KMS-11 (cell line): Measurements from ENCODE around the gene ADGRF4.

Experiments used
- H2AFZ ChIP-seq: fragments of 200-600 bp; sonication (generic); 2 replicates; pipeline ENCODE4 v1.6.1; 2016; ENCODE audit warnings: antibody characterized with exemption, mixed run types, low read depth
- H3K27ac ChIP-seq: fragments of 200-600 bp; sonication (generic); 2 replicates; pipeline ENCODE4 v1.6.1; 2016; ENCODE audit warnings: mild to moderate bottlenecking, mixed run types
- H3K27me3 ChIP-seq: fragments of 200-600 bp; sonication (generic); 2 replicates; pipeline ENCODE4 v1.6.1; 2017; ENCODE audit warnings: mild to moderate bottlenecking, low read depth, mixed run types, moderate library complexity; ENCODE audit not compliant: insufficient read depth
- H3K36me3 ChIP-seq: fragments of 200-600 bp; sonication (generic); 2 replicates; pipeline ENCODE4 v1.6.1; 2017; ENCODE audit warnings: mild to moderate bottlenecking, mixed run types; ENCODE audit not compliant: insufficient read depth
- H3K4me1 ChIP-seq: fragments of 200-600 bp; sonication (generic); 2 replicates; pipeline ENCODE4 v1.6.1; 2016; ENCODE audit warnings: mild to moderate bottlenecking, low read depth, mixed run types; ENCODE audit not compliant: poor library complexity, severe bottlenecking
- H3K4me2 ChIP-seq: fragments of 200-600 bp; sonication (generic); 2 replicates; pipeline ENCODE4 v1.7.0; 2016; ENCODE audit warnings: mild to moderate bottlenecking, mixed run types
- H3K4me3 ChIP-seq: fragments of 200-600 bp; sonication (generic); IDR thresholded peaks from 2 replicates; pipeline ENCODE4 v1.6.1; 2017; ENCODE audit warnings: low read depth, low read length, mixed read lengths; ENCODE audit not compliant: insufficient read depth
- H3K79me2 ChIP-seq: fragments of 200-600 bp; sonication (generic); 2 replicates; pipeline ENCODE4 v1.6.1; 2016; ENCODE audit warnings: low read depth, mixed run types; ENCODE audit not compliant: insufficient read depth
- H3K9ac ChIP-seq: fragments of 200-600 bp; sonication (generic); 2 replicates; pipeline ENCODE4 v1.6.1; 2016; ENCODE audit warnings: mild to moderate bottlenecking, mixed run types
- H4K20me1 ChIP-seq: fragments of 200-600 bp; sonication (generic); 2 replicates; pipeline ENCODE4 v1.6.1; 2016; ENCODE audit warnings: mild to moderate bottlenecking, mixed run types; ENCODE audit not compliant: insufficient read depth
- CTCF ChIP-seq: fragments of 200-600 bp; sonication (generic); conservative IDR thresholded peaks from 2 replicates; pipeline ENCODE4 v1.6.1; 2017; ENCODE audit warnings: low read depth, mild to moderate bottlenecking, antibody characterized with exemption, low read length, moderate library complexity, mixed read lengths

ADGRF4 gene

GRCh38 chr6:47736083-47736700 lies 37.8 kb downstream of the ADGRF4 start:
- H3K4me3 ChIP-seq: no peak overlapping the region
- no peaks in the 10 kb centered on the region for H3K36me3 ChIP-seq
- H3K4me2 ChIP-seq: no peak overlapping the region
- no peaks in the 10 kb centered on the region for H4K20me1 ChIP-seq
- H2AFZ ChIP-seq: no peak overlapping the region
- no peak overlapping the region for H3K27ac ChIP-seq
- H3K27me3 ChIP-seq: no peaks in the 10 kb centered on the region
- no peaks in the 10 kb centered on the region for H3K79me2 ChIP-seq
- no peaks in the 10 kb centered on the region for H3K4me1 ChIP-seq
- TF ChIP-seq CTCF: no peak
- H3K9ac ChIP-seq: no peak overlapping the region

- Histone ChIP-seq H3K79me2 (no peaks in the 10 kb centered on the region), H3K27me3 (no peaks in the 10 kb centered on the region), H4K20me1 (no peaks in the 10 kb centered on the region), H3K27ac (no peak overlapping the region), H3K4me1 (no peaks in the 10 kb centered on the region), H2AFZ (no peak overlapping the region), H3K36me3 (no peaks in the 10 kb centered on the region), H3K4me2 (no peak overlapping the region), H3K9ac (no peak overlapping the region), H3K4me3 (no peak overlapping the region)
- TF ChIP-seq CTCF: no peak
Measured at GRCh38 chr6:47737406-47737805, 39.0 kb downstream of the ADGRF4 start.

- H2AFZ ChIP-seq: no peak overlapping the region
- H3K4me1 ChIP-seq: no peaks in the 10 kb centered on the region
- TF ChIP-seq CTCF: no peak
- no peaks in the 10 kb centered on the region for H4K20me1 ChIP-seq
- H3K79me2 ChIP-seq: no peaks in the 10 kb centered on the region
- no peak overlapping the region for H3K27ac ChIP-seq
- H3K36me3 ChIP-seq: no peaks in the 10 kb centered on the region
- no peak overlapping the region for H3K4me2 ChIP-seq
- H3K4me3 ChIP-seq: no peak overlapping the region
- no peaks in the 10 kb centered on the region for H3K27me3 ChIP-seq
- no peak overlapping the region for H3K9ac ChIP-seq
Measured at GRCh38 chr6:47740714-47741113, 42.3 kb downstream of the ADGRF4 start.

GRCh38 chr6:47741807-47742206 lies 43.4 kb downstream of the ADGRF4 start:
- Histone ChIP-seq H4K20me1 (no peaks in the 10 kb centered on the region), H3K4me2 (no peak overlapping the region), H3K27me3 (no peaks in the 10 kb centered on the region), H3K9ac (no peak overlapping the region), H3K79me2 (no peaks in the 10 kb centered on the region), H3K4me3 (no peak overlapping the region), H3K36me3 (no peaks in the 10 kb centered on the region), H2AFZ (no peak overlapping the region), H3K27ac (no peak overlapping the region), H3K4me1 (no peaks in the 10 kb centered on the region)
- TF ChIP-seq CTCF: no peak
